Inflammatory macrophage treated with lipopolysaccharide for 1 hour (primary cell): ENCODE measurements around the gene TBC1D13.
"Not testable (repeated sequence)": the region's sequence is repeated elsewhere in the genome, so short reads cannot be mapped to it uniquely, and the experiment has no call there.

ENCODE experiments used
- DNase-seq, 2 donors: peaks; one replicate each; pipeline ENCODE4 v3.0.0-alpha.2; 2020 to 2022

Gene TBC1D13

DNA sequence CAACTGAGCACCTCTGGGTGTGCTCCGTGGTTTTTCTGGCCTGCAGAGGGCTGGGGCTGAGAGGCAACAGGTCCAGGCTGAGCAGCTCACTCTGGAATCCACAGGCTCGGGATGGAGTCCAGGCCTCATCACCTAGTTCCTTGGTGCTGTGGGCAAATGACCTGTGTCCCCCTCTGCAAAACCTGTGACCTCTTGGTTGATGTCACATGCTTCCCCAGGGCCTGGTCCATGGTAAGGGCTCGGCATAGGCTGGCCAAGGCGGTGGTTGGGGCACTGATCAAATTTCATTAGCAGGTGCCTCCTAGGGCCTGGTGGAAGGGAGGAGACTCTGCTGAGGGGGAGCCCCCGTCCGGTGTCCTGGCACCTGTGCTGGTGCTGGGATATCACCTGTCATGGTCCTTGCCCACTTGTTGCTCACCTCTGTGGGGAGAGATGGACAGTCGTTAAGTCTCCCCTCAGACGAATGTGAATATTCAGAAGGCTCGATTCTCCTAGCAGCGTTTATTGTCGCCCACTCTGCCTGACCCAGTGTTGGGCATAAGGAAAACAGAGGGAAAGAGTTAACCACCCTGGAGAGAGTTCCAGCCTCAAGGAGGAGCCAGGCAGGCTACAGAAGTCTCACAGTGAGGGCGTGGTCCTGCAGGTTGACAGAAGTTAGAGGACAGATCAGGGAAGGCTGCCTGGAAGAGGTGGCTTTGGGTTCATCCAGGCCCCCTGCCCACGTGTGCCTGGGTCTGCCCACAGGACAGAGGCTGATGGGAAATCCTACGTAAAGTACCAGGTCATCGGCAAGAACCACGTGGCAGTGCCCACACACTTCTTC is 34.7 kb downstream of the TBC1D13 start:
- DNase-seq: no peak

DNA sequence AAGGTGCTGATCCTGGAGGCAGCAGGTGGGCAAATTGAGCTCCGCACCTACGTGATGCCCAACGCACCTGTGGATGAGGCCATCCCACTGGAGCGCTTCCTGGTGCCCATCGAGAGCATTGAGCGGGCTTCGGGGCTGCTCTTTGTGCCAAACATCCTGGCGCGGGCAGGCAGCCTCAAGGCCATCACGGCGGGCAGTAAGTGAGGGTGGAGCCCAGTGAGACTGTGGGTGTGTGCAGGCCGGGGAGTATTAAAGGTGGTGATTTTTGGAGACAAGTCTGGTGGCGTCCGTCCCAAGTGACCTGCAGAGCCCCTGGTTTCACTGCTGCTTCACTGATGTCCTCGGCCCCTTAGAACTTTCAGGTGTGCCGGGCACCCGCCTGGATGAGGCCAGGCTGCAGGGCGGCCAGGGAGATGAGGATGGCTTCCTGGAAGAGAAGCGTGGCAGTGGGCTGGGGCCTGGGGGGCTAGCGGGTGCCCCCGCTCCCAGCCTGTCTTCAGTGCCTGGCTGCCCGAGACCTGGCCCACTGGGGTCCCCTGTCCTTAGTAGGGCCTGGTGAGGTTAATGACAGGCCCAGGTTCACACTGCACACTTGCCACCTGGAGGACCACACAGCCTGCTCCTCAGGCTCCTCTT is 35.5 kb downstream of the TBC1D13 start:
- DNase-seq: no peak

DNA sequence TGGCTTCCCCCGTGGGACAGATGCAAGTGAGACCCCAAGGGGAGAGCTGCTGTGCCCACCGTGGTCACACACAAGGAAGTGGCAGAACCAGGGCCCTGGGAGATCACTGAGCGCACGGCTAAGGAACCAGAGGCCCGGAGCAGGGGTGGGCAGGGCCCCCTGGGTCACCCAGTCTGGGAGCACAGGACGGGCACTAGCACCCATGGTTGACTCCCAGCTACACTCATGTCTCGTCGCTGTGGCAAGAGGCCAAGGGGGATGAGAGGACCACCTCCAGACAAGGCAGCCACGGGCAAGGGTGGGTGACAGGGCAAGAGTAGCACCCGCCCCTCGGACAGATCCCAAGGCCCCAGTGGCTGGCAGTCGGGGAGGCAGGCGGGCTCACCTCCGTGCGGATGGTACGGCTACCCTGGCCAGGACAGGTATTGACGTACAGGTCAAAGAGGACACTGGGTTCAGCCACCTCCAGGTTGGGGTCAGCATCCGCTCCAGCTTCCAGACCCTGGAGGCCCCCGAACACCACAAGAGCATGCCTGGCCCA is 36.4 kb downstream of the TBC1D13 start:
- no peak for DNase-seq

- DNase-seq: no peak
Observed at GRCh38 chr9:128823903-128824406, 36.9 kb downstream of the TBC1D13 start.

- no peak for DNase-seq
Observed at GRCh38 chr9:128824911-128825310, 37.9 kb downstream of the TBC1D13 start.

DNA sequence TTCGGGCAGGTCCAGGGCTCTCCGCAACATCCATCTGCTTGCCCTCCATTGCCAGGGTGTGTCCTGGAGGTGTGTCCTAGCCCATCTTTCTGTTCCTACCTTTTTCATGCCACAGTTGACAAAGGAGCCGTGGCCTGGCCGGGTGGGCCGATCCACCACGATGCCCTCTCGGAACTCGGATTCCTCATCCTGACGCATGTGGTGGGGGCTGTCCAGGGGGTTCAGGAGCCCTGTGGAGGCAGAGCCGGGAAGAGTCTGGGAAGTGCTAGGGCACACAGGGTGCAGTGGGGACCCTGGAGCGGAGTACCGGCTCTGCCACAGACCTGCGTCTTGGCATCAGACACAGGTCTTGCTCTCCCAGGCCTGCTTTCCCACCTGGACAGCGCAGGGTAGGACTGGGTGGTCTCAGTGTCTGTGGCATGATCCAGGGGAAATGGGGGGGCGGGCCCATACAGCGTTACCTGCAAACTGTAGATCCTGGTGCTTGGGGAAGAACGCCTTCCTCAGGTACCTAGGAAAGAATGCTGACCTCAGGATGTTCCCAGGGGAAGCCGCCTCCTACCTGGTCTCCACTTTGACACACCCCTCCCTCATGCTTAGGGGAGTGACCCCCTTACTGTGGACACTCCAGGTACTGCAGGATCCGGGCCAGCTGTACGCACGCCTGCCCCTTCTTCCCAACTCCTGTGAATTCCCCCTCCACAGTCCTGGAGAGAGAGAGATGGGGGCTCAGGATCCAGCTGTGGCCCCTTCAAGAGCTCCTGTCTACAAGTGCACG is 39.1 kb downstream of the TBC1D13 start:
- DNase-seq: no peak

GRCh38 chr9:128828267-128828666 is 41.2 kb downstream of the TBC1D13 start:
- no peak for DNase-seq

GRCh38 chr9:128828719-128829452 is 41.8 kb downstream of the TBC1D13 start:
- no peak for DNase-seq

DNA sequence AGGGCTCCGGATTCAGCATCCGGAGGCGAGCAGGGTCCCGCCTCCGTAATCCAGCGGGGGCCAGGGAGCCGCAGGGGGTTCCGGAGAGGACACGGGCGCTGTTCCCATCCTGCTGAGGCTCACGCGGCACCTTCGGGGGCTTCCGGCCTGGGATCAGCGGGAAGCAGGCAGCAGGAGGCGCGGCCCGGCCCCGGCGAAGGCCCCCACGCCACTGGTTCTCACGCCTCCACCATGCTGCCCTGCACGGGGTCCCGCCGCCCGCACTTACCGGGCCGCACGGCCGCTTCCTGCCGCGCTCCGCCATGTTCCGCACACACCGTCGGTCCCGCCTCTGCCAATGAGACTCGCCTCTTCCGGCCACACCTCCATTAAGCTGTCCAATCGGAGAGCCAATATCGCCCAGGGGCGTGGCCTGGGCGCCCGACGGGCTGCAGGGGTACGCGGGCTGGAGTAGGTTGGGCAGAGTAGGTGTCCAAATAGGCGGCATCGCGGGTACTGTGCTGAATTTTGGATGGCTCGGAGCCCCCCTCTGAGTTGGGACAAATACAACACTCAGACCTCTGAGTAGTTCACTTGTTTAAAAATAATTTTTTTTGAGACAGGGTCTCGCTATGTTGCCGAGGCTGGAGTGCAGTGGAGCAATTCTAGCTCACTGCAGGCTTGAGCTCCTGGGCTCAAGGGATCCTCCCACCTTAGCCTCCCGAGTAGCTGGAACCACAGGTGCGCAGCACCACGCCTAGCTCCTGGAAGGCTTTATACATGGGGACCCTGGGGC is 42.6 kb downstream of the TBC1D13 start, which contains the start of gene SPOUT1:
TSS of gene SPOUT1 (minus strand) at position 318 of the 775 bp plus-strand sequence. CDS start at position 304, 14 bp downstream.
- peak; percentile 91 to 95 for DNase-seq

- no peak for DNase-seq
Observed at GRCh38 chr9:128833696-128834095, 46.6 kb downstream of the TBC1D13 start.

- DNase-seq: no peak
Observed at GRCh38 chr9:128835246-128836210, 48.5 kb downstream of the TBC1D13 start.

GRCh38 chr9:128836509-128837145 is 49.6 kb downstream of the TBC1D13 start:
- DNase-seq: no peak

- DNase-seq: no peak
Observed at GRCh38 chr9:128838338-128838737, 51.3 kb downstream of the TBC1D13 start.

DNA sequence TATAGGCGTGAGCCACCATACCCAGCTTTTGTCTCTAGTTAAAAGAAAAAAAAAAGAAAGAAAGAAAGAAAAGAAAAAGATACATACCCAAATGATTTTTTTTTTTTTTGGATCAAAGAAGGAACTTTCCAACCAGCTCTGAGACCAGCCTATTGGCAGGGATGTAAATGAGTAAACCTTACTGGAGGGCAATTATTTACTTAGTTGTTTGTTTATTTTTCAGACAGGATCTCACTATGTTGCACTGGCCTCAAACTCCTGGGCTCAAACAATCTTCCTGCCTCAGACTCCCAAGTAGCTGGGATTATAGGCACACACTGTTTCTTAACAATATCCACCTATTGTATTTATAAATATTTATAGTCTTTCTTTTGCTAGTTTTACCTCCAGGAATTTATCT is 53.5 kb downstream of the TBC1D13 start:
- no peak for DNase-seq

GRCh38 chr9:128841694-128842492 is 54.8 kb downstream of the TBC1D13 start:
- DNase-seq: peak in 1 of 2 donors; percentile 51

DNA sequence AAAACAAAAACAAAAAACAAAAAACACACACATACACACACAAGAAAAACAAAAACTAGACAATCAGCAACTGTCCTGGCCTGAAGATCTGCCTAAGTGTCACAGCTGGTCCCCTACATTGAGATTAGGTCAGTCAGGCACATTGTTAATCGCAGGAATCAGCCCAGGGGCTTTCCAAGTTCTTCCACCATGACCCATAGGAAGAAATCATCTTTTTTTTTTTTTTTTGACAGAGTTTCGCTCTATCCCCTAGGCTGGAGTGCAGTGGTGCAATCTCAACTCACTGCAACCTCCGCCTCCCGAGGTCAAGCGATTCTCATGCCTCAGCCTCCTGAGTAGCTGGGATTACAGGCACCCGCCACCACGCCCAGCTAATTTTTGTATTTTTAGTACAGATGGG is 56.1 kb downstream of the TBC1D13 start:
- not testable (repeated sequence) for DNase-seq

DNA sequence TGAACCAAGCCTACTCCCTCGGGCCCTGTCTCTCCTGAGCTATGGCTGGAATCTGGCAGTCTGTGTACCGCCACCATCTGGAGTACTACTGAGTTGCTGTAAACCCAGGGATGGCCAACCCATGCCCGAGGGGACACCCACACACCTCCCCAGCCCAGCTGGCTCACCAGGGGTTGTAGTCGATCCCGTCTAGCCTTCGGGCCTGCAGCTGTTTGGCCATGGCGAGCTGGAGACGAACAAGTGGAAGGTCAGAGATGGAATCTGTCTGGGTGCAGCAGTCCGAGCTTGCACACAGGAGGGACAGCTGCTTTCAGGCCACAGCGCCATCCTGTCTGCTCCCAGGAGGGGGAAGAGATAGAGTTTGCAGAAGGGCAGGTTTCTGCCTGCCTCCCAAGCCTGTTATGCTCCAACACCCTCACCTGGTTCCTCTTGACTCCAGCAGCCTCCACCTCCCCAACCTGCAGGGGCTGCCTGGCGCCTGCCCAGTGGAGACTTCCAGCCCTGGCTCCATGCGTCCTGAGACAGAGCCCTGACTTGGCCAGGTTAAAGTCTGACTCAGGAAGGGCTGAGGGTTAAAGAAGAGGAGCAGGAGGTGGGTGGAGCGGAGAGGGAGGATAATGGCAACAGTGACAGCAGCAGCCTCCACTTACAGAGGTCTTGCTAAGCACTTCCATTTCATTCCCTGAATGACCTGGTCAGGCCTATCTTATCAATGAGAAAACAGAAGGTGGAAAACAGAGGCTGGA is 58.3 kb downstream of the TBC1D13 start:
- DNase-seq: no peak

- DNase-seq: no peak
Observed at GRCh38 chr9:128846680-128847030, 59.6 kb downstream of the TBC1D13 start.
